PC-3 (cell line): ENCODE data around the gene SLC36A3.

Source experiments
- CTCF ChIP-seq: fragments of 300-600 bp; sonication (generic); conservative IDR thresholded peaks from 2 replicates; pipeline ENCODE4 v1.5.1; 2017; ENCODE audit warnings: antibody characterized with exemption, low read depth, mild to moderate bottlenecking, low read length
- EZH2 ChIP-seq: fragments of 300-600 bp; sonication (generic); IDR thresholded peaks from one replicate; pipeline ENCODE4 v1.6.1; 2017; ENCODE audit warnings: antibody characterized with exemption, mild to moderate bottlenecking, low read length; ENCODE audit not compliant: unreplicated experiment
- EZH2phosphoT487 ChIP-seq: fragments of 300-600 bp; sonication (generic); IDR thresholded peaks from 2 replicates; pipeline ENCODE4 v1.6.1; 2018; ENCODE audit warnings: mild to moderate bottlenecking, antibody characterized with exemption, low read length, borderline replicate concordance

- TF ChIP-seq CTCF = no peak
- TF ChIP-seq EZH2 = no peak
- TF ChIP-seq EZH2phosphoT487 = no peak
Observed at GRCh38 chr5:151258201-151258611, 45.4 kb downstream of the SLC36A3 start.
